C4-2B (cell line): ENCODE measurements around the gene IGFBP6.

Experiments used
- CTCF ChIP-seq: fragments of 450-650 bp; conservative IDR thresholded peaks from 2 replicates; pipeline ENCODE4 v1.5.1; 2017; ENCODE audit warnings: mild to moderate bottlenecking
- ZFX ChIP-seq: fragments of 450-650 bp; IDR thresholded peaks from 2 replicates; pipeline ENCODE4 v1.6.1; 2017

GRCh38 chr12:53127169-53127568, 29.7 kb downstream of the IGFBP6 start:
- TF ChIP-seq CTCF (no peak), ZFX (no peak)
